ENCODE results near the gene SLC35F4.

DNA sequence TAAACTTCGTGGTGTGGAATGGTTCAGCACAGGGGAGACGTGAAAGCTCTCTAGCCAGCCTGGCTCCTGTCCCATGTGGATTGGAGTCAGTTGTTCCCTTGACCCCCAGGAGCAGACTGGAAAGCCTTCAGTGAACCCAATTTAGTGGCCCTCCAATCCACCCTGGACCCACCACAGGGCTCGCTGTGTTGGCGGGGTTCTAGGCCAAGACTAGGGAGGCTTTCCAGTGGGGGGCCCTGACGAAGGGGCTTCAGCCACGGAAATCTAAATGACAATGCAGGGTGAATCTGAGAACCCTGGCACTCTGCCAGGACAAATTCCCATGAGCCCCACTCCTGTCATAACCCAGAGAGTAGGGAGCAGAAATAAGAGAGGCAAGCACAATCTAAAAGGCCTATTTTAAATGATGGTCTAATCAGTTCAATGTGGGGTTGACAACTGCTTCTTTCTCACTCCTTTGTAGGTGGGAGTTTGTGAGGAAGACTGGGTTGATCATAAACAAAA, 110.8 kb downstream of the SLC35F4 start:
- TF ChIP-seq CTCF (IDR thresholded peaks at IDR 0.05) (no peak), POLR2A (IDR thresholded peaks at IDR 0.05) (no peak)
